GM12878 (cell line): ENCODE data around the gene CDK11B. TPM values are rescaled to one million over a fixed set of nuclear protein-coding genes. Genes with fewer than 3 reads are reported as not detected.

ENCODE experiments used
- BMI1 ChIP-seq: fragments of 450-650 bp; IDR thresholded peaks from 2 replicates; pipeline ENCODE4 v1.6.1; 2016; ENCODE audit warnings: mild to moderate bottlenecking, moderate library complexity, borderline replicate concordance
- E2F8 ChIP-seq: fragments of 450-650 bp; IDR thresholded peaks from 2 replicates; pipeline ENCODE4 v1.6.1; 2018; ENCODE audit warnings: mild to moderate bottlenecking, low read depth, moderate library complexity; ENCODE audit not compliant: partially characterized antibody
- EGR1 ChIP-seq, 2 experiments: IDR thresholded peaks; 1 replicate in 1 of 2; 2 replicates in 1 of 2; pipeline ENCODE4 v1.6.1; 2011 to 2012; ENCODE audit warnings: low read depth in 2 of 2, low read length in 2 of 2, borderline replicate concordance in 1 of 2, mild to moderate bottlenecking in 1 of 2, moderate library complexity in 1 of 2
- GABPA ChIP-seq: IDR thresholded peaks from 2 replicates; pipeline ENCODE4 v1.6.1; 2014; ENCODE audit warnings: antibody characterized with exemption, low read depth, mild to moderate bottlenecking, inconsistent platforms
- IRF5 ChIP-seq: fragments of 450-650 bp; IDR thresholded peaks from 2 replicates; pipeline ENCODE4 v1.6.1; 2017; ENCODE audit warnings: borderline replicate concordance
- NR2C1 ChIP-seq: fragments of 450-650 bp; IDR thresholded peaks from 2 replicates; pipeline ENCODE4 v1.6.1; 2017; ENCODE audit warnings: antibody characterized with exemption, mild to moderate bottlenecking, moderate library complexity
- SMAD1 ChIP-seq: fragments of 450-650 bp; IDR thresholded peaks from 2 replicates; pipeline ENCODE4 v1.6.1; 2018; ENCODE audit warnings: mild to moderate bottlenecking, low read depth; ENCODE audit not compliant: partially characterized antibody
- SRF ChIP-seq, 2 experiments: IDR thresholded peaks; 2 replicates each; pipeline ENCODE4 v1.6.1; 2011; ENCODE audit warnings: low read depth in 2 of 2, low read length in 2 of 2, mild to moderate bottlenecking in 1 of 2, moderate library complexity in 1 of 2
- YY1 ChIP-seq: IDR thresholded peaks from 2 replicates; pipeline ENCODE4 v1.6.1; 2011; ENCODE audit warnings: low read depth, mild to moderate bottlenecking, low read length
- ZBTB11 ChIP-seq: fragments of 450-650 bp; formaldehyde crosslinking; IDR thresholded peaks from 2 replicates; pipeline ENCODE4 v1.5.0; 2022; ENCODE audit warnings: mild to moderate bottlenecking, missing genetic modification characterization
- ZBTB33 ChIP-seq: fragments of 450-650 bp; IDR thresholded peaks from 2 replicates; pipeline ENCODE4 v1.6.1; 2017; ENCODE audit warnings: mild to moderate bottlenecking
- polyA plus RNA-seq, 11 experiments: library from polyadenylated mRNA; depleted of rRNA in 4 of 11; unstranded in 6 of 11; stranded (reverse) in 5 of 11; fragments of >200 nt; fragmentation: Nextera tagmentation in 4 of 11; fragmentation: Illumina TruSeq in 1 of 11; extraction: Ambion mirVana in 4 of 11; extraction: Trizol in 1 of 11; gene quantifications; 1 replicate in 1 of 11; 2 replicates in 10 of 11; pipeline versions ENCODE4 v1.2.1 to v1.2.3, GENCODE V29; 2011 to 2016; ENCODE audit warnings: inconsistent platforms in 2 of 11, missing spikeins in 2 of 11, low read depth in 1 of 11
- total RNA-seq, 4 experiments: library from RNA; depleted of rRNA in 3 of 4; stranded (reverse); fragments of >200 nt in 3 of 4; fragmentation: Illumina TruSeq in 1 of 4; extraction: Trizol in 1 of 4; gene quantifications; 2 replicates each; pipeline versions ENCODE4 v1.2.1 to v1.2.3, GENCODE V29; 2013 to 2021
- TF ChIP-seq, protein P1 (sequence below): fragments of 450-650 bp; IDR thresholded peaks from 2 replicates; pipeline ENCODE4 v1.6.1; 2017; ENCODE audit warnings: mild to moderate bottlenecking, moderate library complexity

The CDK11B gene
- total and polyA plus RNA-seq, 10 of the 15 experiments (the other 5 are each of a cell fraction or from before 2014, with no cell fraction given) = 3.2 to 30.9 (median 18.0) TPM

- no peak for TF ChIP-seq E2F8
- TF ChIP-seq SRF (IDR thresholded peaks at IDR 0.05; ENCODE audit: low read depth in 2 of 2, low read length in 2 of 2) = no peak
- TF ChIP-seq IRF5 = peak; percentile 71; the same call in 1 of the 2 replicates
- TF ChIP-seq NR2C1 = no peak
- TF ChIP-seq, protein P1, sequence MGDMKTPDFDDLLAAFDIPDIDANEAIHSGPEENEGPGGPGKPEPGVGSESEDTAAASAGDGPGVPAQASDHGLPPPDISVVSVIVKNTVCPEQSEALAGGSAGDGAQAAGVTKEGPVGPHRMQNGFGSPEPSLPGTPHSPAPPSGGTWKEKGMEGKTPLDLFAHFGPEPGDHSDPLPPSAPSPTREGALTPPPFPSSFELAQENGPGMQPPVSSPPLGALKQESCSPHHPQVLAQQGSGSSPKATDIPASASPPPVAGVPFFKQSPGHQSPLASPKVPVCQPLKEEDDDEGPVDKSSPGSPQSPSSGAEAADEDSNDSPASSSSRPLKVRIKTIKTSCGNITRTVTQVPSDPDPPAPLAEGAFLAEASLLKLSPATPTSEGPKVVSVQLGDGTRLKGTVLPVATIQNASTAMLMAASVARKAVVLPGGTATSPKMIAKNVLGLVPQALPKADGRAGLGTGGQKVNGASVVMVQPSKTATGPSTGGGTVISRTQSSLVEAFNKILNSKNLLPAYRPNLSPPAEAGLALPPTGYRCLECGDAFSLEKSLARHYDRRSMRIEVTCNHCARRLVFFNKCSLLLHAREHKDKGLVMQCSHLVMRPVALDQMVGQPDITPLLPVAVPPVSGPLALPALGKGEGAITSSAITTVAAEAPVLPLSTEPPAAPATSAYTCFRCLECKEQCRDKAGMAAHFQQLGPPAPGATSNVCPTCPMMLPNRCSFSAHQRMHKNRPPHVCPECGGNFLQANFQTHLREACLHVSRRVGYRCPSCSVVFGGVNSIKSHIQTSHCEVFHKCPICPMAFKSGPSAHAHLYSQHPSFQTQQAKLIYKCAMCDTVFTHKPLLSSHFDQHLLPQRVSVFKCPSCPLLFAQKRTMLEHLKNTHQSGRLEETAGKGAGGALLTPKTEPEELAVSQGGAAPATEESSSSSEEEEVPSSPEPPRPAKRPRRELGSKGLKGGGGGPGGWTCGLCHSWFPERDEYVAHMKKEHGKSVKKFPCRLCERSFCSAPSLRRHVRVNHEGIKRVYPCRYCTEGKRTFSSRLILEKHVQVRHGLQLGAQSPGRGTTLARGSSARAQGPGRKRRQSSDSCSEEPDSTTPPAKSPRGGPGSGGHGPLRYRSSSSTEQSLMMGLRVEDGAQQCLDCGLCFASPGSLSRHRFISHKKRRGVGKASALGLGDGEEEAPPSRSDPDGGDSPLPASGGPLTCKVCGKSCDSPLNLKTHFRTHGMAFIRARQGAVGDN = peak; percentile 50
- no peak for TF ChIP-seq ZBTB11 (CRISPR knock-in tag)
- peak; percentile 34; the same call in 1 of the 2 replicates for TF ChIP-seq BMI1
- no peak for TF ChIP-seq SMAD1
- 0 out of 2 replicates have a peak, but pooled peaks have one; percentile 50 for TF ChIP-seq GABPA
- TF ChIP-seq YY1 = no peak
- TF ChIP-seq EGR1 (IDR thresholded peaks at IDR 0.05; ENCODE audit: borderline replicate concordance in 1 of 2, low read depth in 2 of 2, low read length in 2 of 2) = no peak; a peak in 1 of 3 replicates
- no peak for TF ChIP-seq ZBTB33
Measured at GRCh38 chr1:1677718-1678580, 19.1 kb upstream of the CDK11B start (continued).
